WERI-Rb-1 (cell line): Measurements from ENCODE around the gene SPATA20.

Source experiments
- DNase-seq: peaks from one replicate; pipeline ENCODE4 v3.0.0-alpha.2; 2020
- H3K27ac ChIP-seq: fragments of 250-450 bp; sonication (Bioruptor Pico); 2 replicates; pipeline ENCODE4 v1.5.1; 2020; ENCODE audit warnings: mild to moderate bottlenecking, moderate library complexity
- H3K27me3 ChIP-seq: fragments of 250-450 bp; sonication (Bioruptor Pico); 2 replicates; pipeline ENCODE4 v1.5.1; 2021; ENCODE audit warnings: mild to moderate bottlenecking, low read depth, moderate library complexity; ENCODE audit not compliant: insufficient read depth, severe bottlenecking
- H3K36me3 ChIP-seq: fragments of 250-450 bp; sonication (Bioruptor Pico); 2 replicates; pipeline ENCODE4 v1.5.1; 2020; ENCODE audit warnings: mild to moderate bottlenecking, moderate library complexity
- H3K4me3 ChIP-seq: 2 replicates; pipeline ENCODE4 v1.5.1; 2011; ENCODE audit warnings: low read depth, mild to moderate bottlenecking, control low read depth, low read length
- H3K9me3 ChIP-seq: fragments of 250-450 bp; sonication (Bioruptor Pico); 2 replicates; pipeline ENCODE4 v1.5.1; 2021; ENCODE audit warnings: mild to moderate bottlenecking, moderate library complexity; ENCODE audit not compliant: severe bottlenecking
- TF ChIP-seq, protein P1 (sequence below): IDR thresholded peaks from 2 replicates; pipeline ENCODE4 v1.5.1; 2011; ENCODE audit warnings: low read depth, mild to moderate bottlenecking, control low read depth, inconsistent platforms, low read length

Gene SPATA20

DNA sequence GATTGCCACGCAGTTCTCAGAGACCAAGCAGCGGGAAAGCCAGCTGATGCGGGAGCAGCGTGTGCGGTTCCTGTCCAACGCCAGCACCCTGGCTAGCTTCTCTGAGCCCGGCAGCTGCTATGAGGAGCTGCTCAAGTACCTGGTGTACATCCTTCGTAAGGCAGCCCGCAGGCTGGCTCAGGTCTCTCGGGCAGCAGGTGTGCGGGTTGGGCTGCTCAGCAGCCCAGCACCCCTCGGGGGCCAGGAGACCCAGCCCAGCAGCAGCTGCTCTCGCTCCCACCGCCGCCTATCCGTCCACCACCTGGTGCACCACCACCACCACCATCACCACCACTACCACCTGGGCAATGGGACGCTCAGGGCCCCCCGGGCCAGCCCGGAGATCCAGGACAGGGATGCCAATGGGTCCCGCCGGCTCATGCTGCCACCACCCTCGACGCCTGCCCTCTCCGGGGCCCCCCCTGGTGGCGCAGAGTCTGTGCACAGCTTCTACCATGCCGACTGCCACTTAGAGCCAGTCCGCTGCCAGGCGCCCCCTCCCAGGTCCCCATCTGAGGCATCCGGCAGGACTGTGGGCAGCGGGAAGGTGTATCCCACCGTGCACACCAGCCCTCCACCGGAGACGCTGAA, 28.7 kb downstream of the SPATA20 start:
- H3K9me3 ChIP-seq: no peaks in the 10 kb centered on the region
- TF ChIP-seq, protein P1, sequence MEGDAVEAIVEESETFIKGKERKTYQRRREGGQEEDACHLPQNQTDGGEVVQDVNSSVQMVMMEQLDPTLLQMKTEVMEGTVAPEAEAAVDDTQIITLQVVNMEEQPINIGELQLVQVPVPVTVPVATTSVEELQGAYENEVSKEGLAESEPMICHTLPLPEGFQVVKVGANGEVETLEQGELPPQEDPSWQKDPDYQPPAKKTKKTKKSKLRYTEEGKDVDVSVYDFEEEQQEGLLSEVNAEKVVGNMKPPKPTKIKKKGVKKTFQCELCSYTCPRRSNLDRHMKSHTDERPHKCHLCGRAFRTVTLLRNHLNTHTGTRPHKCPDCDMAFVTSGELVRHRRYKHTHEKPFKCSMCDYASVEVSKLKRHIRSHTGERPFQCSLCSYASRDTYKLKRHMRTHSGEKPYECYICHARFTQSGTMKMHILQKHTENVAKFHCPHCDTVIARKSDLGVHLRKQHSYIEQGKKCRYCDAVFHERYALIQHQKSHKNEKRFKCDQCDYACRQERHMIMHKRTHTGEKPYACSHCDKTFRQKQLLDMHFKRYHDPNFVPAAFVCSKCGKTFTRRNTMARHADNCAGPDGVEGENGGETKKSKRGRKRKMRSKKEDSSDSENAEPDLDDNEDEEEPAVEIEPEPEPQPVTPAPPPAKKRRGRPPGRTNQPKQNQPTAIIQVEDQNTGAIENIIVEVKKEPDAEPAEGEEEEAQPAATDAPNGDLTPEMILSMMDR: peak; percentile 35; the same call in 1 of the 2 replicates

GRCh38 chr17:50576864-50577263, 29.9 kb downstream of the SPATA20 start:
- no peaks in the 10 kb centered on the region for H3K27me3 ChIP-seq
- TF ChIP-seq, protein P1: no peak
- H3K36me3 ChIP-seq: peaks cover 94% of the 10 kb centered on the region
- no peaks in the 10 kb centered on the region for H3K9me3 ChIP-seq
- peak overlapping the region; percentile 3; the same call in 1 of the 2 replicates for H3K27ac ChIP-seq
- no peak overlapping the region for H3K4me3 ChIP-seq
- no peak for DNase-seq

More for the DNA sequence above, 28.7 kb downstream of the SPATA20 start:
- Histone ChIP-seq H3K27ac (peak overlapping the region; percentile 96), H3K4me3 (no peak overlapping the region), H3K36me3 (peaks cover 94% of the 10 kb centered on the region), H3K27me3 (no peaks in the 10 kb centered on the region)
- DNase-seq: no peak

- no peak for DNase-seq
Observed at GRCh38 chr17:50577451-50577954, 30.5 kb downstream of the SPATA20 start.

DNA sequence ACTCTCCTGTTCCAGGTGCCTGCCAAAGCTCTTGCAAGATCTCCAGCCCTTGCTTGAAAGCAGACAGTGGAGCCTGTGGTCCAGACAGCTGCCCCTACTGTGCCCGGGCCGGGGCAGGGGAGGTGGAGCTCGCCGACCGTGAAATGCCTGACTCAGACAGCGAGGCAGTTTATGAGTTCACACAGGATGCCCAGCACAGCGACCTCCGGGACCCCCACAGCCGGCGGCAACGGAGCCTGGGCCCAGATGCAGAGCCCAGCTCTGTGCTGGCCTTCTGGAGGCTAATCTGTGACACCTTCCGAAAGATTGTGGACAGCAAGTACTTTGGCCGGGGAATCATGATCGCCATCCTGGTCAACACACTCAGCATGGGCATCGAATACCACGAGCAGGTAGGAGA, 31.2 kb downstream of the SPATA20 start:
- Histone ChIP-seq H3K27ac (peak overlapping the region; percentile 6; the same call in 1 of the 2 replicates), H3K36me3 (peaks cover 93% of the 10 kb centered on the region), H3K27me3 (no peaks in the 10 kb centered on the region), H3K9me3 (no peaks in the 10 kb centered on the region), H3K4me3 (no peak overlapping the region)
- TF ChIP-seq, protein P1: no peak
- no peak for DNase-seq

More at GRCh38 chr17:50577451-50577954, 30.5 kb downstream of the SPATA20 start:
- H3K4me3 ChIP-seq: no peak overlapping the region
- H3K9me3 ChIP-seq: no peaks in the 10 kb centered on the region
- peaks cover 94% of the 10 kb centered on the region for H3K36me3 ChIP-seq
- no peaks in the 10 kb centered on the region for H3K27me3 ChIP-seq
- no peak overlapping the region for H3K27ac ChIP-seq
- TF ChIP-seq, protein P1: no peak

GRCh38 chr17:50579399-50579798, 32.4 kb downstream of the SPATA20 start:
- Histone ChIP-seq H3K36me3 (peaks cover 94% of the 10 kb centered on the region), H3K27me3 (no peaks in the 10 kb centered on the region), H3K4me3 (no peak overlapping the region), H3K27ac (peak overlapping the region; percentile 46), H3K9me3 (no peaks in the 10 kb centered on the region)
- DNase-seq: no peak
- TF ChIP-seq, protein P1: no peak

- Histone ChIP-seq H3K9me3 (no peaks in the 10 kb centered on the region), H3K27ac (peak overlapping the region; percentile 46), H3K36me3 (peaks cover 91% of the 10 kb centered on the region), H3K4me3 (no peak overlapping the region), H3K27me3 (no peaks in the 10 kb centered on the region)
- TF ChIP-seq, protein P1: no peak
- no peak for DNase-seq
Observed at GRCh38 chr17:50580646-50581045, 33.7 kb downstream of the SPATA20 start.
